Renal pelvis (tissue), 4 donors: ENCODE data around the gene FAM120A. TPM values are rescaled to one million over a fixed set of nuclear protein-coding genes. Genes with fewer than 3 reads are reported as not detected.
A peak's percentile ranks its signal among the peaks of the same experiment; 100 is the strongest.
"Not testable (repeated sequence)": the region's sequence is repeated elsewhere in the genome, so short reads cannot be mapped to it uniquely, and the experiment has no call there.

Source experiments
- DNase-seq: peaks from one replicate; pipeline ENCODE4 v3.0.0-alpha.2; 2013
- polyA plus RNA-seq, 3 donors: library from polyadenylated mRNA; unstranded; fragments of 120-200 nt; gene quantifications; one replicate each; pipeline ENCODE4 v1.2.1, GENCODE V29; 2013; ENCODE audit not compliant: insufficient read length in 3 of 3

FAM120A gene
- polyA plus RNA-seq, 3 donors: 72.8 to 82.9 (median 78.4) TPM

DNA sequence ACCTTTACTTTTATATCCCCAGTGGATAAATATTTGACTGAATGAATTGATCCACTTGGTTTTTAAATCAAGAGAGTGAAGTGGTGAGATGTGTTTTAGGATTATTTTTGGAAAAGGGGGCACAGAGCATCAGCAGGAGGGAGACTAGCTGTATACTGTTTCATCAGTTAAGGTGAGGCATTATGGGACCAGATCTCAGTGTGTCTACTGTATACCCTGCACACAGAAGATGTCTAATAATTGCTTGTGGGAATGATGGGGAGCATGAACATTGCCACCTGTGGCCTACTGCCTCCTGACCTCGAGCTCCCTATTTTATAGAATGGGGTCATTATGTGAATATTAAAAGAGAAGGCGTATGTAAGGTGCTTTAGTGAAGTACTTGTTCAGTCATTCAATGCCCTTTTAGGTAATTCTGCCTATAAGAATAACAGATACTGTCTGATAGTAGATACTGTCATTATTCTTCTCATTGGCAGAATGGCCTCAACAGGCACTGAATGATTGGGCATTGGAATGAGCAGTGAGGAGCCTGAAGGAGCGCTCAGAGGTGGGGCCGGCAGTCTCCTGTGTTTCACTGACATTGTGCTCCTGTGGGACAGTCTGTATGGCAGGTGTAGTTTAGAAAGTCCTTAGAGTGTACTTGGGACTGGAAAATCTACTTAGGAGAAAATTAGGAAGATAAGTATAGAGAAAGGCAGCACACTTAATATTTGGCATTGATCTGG lies 49.2 kb downstream of the FAM120A start:
- DNase-seq: no peak

GRCh38 chr9:93501406-93501805 lies 49.9 kb downstream of the FAM120A start:
- no peak for DNase-seq

- no peak for DNase-seq
Observed at GRCh38 chr9:93503381-93503780, 51.9 kb downstream of the FAM120A start.

DNA sequence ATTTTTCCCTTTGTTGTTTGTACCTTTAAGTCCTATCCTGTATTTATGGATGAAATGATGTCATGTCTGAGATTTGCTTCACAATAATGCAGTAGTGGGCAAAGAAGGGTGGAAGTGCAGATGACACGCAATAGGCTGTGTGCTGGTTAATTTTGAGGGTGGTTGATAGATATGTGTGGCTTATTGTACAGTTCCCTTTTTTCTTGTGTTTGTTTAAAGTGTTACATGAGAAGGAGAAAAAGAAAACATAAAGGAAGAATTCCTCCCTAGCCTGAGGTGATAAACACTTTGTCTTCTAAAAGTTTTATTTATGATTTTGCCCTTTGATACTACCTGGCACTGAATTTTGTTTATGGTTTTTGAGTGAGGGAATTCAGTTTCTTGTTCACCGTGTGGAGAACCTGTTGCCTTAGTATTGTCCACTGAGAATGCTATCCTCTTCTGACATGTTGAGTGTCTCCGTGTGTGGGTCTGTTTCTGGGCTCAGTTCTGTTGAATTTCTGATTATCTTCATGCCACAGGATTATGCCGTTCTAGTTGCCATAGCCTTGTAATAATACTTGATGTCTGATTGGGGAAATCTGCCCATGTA lies 54.2 kb downstream of the FAM120A start:
- DNase-seq: no peak

DNA sequence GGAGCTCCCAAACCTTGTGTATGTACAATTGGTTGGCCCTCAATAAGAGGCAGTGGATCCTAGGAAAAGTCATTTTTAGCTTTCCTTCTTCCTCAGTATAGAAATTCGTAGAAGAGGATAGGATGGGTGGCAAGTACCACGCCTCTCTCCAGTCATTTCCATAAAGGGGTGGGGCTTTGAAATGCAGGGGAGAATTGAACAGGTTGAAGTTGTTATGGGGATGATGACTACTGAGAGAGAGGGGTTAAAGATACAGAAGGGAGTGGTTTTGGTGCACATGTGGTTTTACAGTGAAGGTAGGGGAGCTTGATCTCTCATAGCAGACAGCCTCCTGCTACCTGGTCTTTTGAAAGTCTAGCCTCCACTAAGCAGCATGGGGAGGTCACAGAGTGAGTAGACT lies 56.3 kb downstream of the FAM120A start:
- no peak for DNase-seq

GRCh38 chr9:93508207-93508606 lies 56.7 kb downstream of the FAM120A start:
- no peak for DNase-seq

GRCh38 chr9:93509084-93509483 lies 57.6 kb downstream of the FAM120A start:
- no peak for DNase-seq

DNA sequence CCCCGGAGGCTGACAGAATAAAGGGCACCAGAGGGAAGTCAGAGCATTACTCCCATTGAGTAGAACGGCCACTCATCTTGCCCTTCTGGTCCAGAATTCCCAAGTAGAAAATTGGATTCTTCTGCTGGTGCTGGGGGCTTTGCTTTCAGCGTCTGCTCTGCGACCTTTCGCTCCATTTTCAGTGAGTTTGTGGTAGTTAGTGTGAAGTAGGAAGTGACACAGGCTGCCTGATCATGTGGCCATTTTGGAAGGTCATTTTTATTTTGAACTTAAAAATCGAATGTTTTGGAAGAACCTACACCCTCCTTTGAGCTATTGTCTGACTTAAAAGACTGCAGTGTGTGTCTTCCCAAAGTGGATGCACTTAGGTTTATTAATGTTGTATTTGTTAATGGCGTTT lies 58.6 kb downstream of the FAM120A start:
- no peak for DNase-seq

- DNase-seq: not testable (repeated sequence)
Observed at GRCh38 chr9:93511228-93511627, 59.7 kb downstream of the FAM120A start.

DNA sequence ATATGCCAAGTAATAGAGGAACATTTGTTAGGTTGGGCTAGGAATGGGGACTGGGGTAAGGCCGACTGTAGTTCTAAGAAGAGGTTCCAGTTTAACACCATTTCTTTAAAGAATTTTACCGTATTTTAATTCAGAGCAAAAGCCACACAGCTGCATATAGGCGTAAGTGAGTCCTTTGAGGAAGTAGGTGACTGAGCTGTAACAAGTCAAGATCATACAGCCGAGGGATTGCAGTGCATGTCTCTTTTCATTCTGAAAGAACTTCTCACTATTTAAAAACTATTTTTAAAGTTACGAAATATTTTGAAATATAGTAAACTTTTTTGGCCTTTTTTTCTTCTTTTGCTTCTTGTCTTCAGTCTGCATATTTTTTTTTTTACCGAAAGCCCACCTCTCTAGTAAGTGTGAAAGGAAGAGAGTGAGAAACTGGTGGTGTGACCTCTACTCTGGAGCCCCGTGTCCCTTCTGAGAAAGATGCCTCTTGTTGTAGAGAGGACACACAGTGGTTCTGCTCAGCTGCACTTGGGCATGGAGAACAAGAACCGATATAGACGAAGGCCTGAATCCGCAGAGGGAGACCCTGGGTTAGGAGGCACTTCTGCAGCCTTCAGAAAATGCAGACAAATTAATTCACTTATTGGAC lies 60.8 kb downstream of the FAM120A start:
- DNase-seq: not testable (repeated sequence)

- DNase-seq: no peak
Observed at GRCh38 chr9:93513606-93514005, 62.1 kb downstream of the FAM120A start.

DNA sequence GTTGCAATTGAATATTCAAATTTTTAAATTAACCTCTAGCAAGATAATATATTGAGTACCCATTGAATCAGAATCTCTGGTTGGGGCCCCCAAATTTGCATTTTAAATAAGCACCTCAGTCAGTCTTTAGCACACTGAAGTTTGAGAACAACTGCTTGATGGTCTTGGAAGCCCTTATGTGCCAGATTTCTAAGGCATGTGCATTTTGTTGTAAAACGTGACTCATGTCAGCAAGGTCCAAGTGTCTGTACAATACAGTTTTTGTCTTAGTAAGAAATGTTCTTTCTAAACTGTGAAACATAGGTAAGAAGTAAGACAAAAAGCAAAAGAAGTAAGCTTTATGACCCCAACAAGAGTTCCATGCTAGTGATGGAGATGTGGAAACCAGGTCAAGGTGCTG lies 65.8 kb downstream of the FAM120A start:
- DNase-seq: no peak

DNA sequence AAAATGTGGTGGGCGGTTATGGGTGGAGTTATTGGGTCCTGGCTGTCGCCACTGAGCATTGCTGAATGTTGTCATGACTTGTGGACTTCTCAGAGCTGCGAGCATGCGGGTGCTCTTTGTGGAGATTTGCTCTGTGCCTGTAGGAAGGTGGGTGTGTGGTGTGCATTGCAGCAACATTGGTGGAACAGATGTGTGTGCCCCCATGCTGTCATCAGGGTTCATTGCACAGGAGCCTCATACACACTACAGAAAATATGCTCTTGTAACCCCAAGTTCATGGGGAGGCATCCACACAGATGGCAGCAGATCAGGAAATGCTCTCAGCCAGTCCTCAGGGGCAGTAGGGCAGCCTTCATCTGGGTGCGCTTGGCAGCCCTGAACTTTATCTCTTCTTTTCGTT lies 69.0 kb downstream of the FAM120A start:
- DNase-seq: no peak

- DNase-seq: no peak
Observed at GRCh38 chr9:93522736-93523135, 71.3 kb downstream of the FAM120A start.

DNA sequence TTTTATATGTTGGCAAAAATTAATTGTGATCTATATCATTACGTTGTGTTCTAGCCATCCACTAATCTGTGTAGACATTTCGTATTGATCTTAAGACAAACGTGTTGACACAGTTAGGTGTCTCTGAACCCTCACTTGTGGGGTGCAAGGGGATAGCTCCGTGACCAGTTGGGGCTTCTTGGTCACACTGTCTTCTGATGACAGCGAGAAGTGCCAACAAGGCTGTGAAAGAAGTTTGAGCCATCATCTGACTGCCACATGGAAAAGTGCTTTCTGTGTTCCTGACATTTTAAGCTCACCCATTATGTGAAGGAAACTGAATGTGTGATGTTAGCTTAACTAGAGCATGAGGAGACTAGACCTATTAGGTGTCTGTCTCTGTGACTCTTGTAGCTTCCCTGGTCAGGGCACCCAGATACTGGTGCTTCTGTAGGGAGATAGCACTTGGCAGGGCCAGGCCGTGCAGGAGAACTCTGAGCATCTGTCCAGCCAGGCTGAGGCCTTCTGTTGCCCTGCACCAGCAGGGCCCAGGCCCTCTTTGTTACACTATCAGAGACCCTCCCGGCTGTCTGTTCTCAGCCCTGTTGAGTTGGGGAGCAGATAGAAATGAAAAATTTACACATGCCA lies 72.1 kb downstream of the FAM120A start:
- no peak for DNase-seq

- no peak for DNase-seq
Observed at GRCh38 chr9:93525476-93525875, 74.0 kb downstream of the FAM120A start.

- no peak for DNase-seq
Observed at GRCh38 chr9:93531374-93531773, 79.9 kb downstream of the FAM120A start.

GRCh38 chr9:93532141-93532540 lies 80.7 kb downstream of the FAM120A start:
- peak; percentile 4 for DNase-seq

GRCh38 chr9:93533863-93534262 lies 82.4 kb downstream of the FAM120A start:
- no peak for DNase-seq

DNA sequence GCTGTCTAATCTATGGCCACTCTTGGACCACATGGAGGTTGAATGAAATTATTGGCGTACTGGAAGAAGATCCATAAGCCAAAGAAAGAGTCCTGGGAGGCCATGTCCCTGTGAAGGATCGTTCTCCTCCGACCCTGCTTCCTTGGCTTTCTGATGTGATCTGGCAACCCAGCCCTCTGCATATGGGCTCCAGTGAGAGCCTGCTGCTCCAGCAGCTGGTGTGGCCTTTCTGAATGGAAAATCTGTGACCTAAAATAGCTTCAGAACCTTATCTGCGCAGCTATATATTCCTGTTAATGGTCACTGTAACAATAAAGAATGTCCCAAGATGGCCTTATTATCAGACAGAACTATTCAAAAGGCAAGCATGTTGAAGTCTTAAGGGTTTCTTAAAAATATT lies 84.7 kb downstream of the FAM120A start:
- DNase-seq: no peak

- DNase-seq: no peak
Observed at GRCh38 chr9:93536874-93537273, 85.4 kb downstream of the FAM120A start.

DNA sequence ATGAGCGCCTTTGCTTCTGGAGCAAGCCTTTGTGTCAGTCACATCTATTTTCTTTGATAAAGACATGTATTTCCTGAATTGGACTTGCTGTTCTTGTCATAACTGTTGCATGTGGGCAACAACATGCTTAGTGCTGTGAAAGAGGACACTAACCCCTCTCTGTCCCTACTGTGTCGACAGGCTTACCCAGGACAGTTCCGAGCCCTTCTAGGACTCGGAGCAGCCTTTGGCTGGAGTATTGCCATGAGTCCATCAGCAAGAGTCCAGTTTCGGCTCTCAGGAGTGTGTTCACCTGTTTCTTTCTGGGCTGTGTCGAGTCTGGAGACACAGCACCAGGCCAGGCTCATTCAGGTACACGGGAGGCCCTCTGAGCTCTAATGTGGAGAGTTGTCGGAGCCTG lies 88.8 kb downstream of the FAM120A start:
- no peak for DNase-seq

GRCh38 chr9:93541005-93541404 lies 89.5 kb downstream of the FAM120A start:
- DNase-seq: no peak
